ENCODE measurements around the gene HDHD5.

- no peak for TF ChIP-seq FOXM1 (IDR thresholded peaks at IDR 0.05; ENCODE audit: borderline replicate concordance, low read depth)
- no peak for TF ChIP-seq ZBTB7A (IDR thresholded peaks at IDR 0.05; ENCODE audit: low read depth)
- no peak for TF ChIP-seq EGR1 (IDR thresholded peaks at IDR 0.05)
- no peak for TF ChIP-seq EP300 (IDR thresholded peaks at IDR 0.05; ENCODE audit: borderline replicate concordance)
- TF ChIP-seq TAF1 (IDR thresholded peaks at IDR 0.05; ENCODE audit: low read depth): no peak
- TF ChIP-seq, protein P1, sequence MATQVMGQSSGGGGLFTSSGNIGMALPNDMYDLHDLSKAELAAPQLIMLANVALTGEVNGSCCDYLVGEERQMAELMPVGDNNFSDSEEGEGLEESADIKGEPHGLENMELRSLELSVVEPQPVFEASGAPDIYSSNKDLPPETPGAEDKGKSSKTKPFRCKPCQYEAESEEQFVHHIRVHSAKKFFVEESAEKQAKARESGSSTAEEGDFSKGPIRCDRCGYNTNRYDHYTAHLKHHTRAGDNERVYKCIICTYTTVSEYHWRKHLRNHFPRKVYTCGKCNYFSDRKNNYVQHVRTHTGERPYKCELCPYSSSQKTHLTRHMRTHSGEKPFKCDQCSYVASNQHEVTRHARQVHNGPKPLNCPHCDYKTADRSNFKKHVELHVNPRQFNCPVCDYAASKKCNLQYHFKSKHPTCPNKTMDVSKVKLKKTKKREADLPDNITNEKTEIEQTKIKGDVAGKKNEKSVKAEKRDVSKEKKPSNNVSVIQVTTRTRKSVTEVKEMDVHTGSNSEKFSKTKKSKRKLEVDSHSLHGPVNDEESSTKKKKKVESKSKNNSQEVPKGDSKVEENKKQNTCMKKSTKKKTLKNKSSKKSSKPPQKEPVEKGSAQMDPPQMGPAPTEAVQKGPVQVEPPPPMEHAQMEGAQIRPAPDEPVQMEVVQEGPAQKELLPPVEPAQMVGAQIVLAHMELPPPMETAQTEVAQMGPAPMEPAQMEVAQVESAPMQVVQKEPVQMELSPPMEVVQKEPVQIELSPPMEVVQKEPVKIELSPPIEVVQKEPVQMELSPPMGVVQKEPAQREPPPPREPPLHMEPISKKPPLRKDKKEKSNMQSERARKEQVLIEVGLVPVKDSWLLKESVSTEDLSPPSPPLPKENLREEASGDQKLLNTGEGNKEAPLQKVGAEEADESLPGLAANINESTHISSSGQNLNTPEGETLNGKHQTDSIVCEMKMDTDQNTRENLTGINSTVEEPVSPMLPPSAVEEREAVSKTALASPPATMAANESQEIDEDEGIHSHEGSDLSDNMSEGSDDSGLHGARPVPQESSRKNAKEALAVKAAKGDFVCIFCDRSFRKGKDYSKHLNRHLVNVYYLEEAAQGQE (IDR thresholded peaks at IDR 0.05; ENCODE audit: low read depth): no peak
- TF ChIP-seq TEAD4 (IDR thresholded peaks at IDR 0.05): no peak
- TF ChIP-seq NFIC (IDR thresholded peaks at IDR 0.05): no peak
- no peak for TF ChIP-seq RAD21 (IDR thresholded peaks at IDR 0.05; ENCODE audit: low read depth)
These were observed 61.4 kb downstream of the HDHD5 start for GRCh38 chr22:17097701-17098100.

Measured in Ishikawa (cell line).